PC-3 (cell line): Measurements from ENCODE around the gene C19orf53.

Experiments used
- CTCF ChIP-seq: fragments of 300-600 bp; sonication (generic); conservative IDR thresholded peaks from 2 replicates; pipeline ENCODE4 v1.5.1; 2017; ENCODE audit warnings: antibody characterized with exemption, low read depth, mild to moderate bottlenecking, low read length
- EZH2 ChIP-seq: fragments of 300-600 bp; sonication (generic); IDR thresholded peaks from one replicate; pipeline ENCODE4 v1.6.1; 2017; ENCODE audit warnings: antibody characterized with exemption, mild to moderate bottlenecking, low read length; ENCODE audit not compliant: unreplicated experiment
- EZH2phosphoT487 ChIP-seq: fragments of 300-600 bp; sonication (generic); IDR thresholded peaks from 2 replicates; pipeline ENCODE4 v1.6.1; 2018; ENCODE audit warnings: mild to moderate bottlenecking, antibody characterized with exemption, low read length, borderline replicate concordance

GRCh38 chr19:13799669-13800068 lies 25.4 kb downstream of the C19orf53 start:
- no peak for TF ChIP-seq CTCF
- no peak for TF ChIP-seq EZH2phosphoT487
- TF ChIP-seq EZH2, result no peak
